NCI-H460 (cell line): ENCODE data around the gene SLC25A45. TPM values are rescaled to one million over a fixed set of nuclear protein-coding genes. Genes with fewer than 3 reads are reported as not detected.

Source experiments
- DNase-seq: peaks from one replicate; pipeline ENCODE4 v3.0.0-alpha.2; 2016; ENCODE audit warnings: low read depth; ENCODE audit errors: extremely low read depth
- total RNA-seq: library from RNA; depleted of rRNA; stranded (reverse); fragments of >200 nt; shearing (Covaris generic); gene quantifications from 2 replicates; pipeline ENCODE4 v1.2.3, GENCODE V29; 2014; rRNA removed

The SLC25A45 gene
- total RNA-seq, 1 experiment from 2014 or later = 2.0 TPM

DNA sequence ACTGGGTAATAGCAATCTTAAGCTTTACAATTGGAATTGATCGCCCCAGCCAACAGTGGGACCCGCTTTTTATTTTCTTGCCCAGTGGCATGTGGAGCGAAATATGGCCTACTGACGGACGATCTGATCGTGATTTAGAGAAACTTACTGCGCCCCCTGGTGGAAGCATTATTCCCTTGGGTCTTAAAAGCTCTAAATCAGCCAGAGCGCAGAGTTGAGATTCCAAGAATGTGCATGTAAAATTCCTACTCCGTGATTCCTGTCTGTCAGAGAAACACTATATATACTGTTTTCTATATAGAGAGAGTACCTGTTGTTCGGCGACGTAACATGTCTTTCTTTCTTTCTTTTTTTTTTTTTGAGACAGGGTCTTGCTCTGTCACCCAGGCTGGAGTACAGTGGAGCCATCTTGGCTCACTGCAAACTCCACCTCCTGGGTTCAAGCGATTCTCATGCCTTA is 52.5 kb downstream of the SLC25A45 start:
- peak; percentile 86 for DNase-seq

DNA sequence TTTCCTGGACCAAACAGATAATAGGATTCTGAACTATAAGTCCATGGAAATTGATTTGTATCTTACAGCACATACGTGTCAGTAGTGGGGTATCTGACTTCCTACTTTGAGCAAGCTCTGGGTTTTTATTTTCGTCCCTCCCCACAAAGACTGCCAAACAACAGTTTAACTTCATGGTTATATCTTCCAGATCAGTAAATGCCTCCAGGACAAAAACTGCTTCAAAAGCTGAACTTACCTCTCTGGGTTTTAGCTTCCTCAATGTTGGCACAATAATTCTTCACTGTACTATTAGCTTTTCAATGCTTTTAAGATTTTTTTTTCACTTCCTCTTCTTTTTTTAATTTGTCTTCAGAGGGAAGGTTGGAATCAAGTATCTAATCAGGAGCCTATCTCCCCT is 53.0 kb downstream of the SLC25A45 start:
- DNase-seq = no peak

DNA sequence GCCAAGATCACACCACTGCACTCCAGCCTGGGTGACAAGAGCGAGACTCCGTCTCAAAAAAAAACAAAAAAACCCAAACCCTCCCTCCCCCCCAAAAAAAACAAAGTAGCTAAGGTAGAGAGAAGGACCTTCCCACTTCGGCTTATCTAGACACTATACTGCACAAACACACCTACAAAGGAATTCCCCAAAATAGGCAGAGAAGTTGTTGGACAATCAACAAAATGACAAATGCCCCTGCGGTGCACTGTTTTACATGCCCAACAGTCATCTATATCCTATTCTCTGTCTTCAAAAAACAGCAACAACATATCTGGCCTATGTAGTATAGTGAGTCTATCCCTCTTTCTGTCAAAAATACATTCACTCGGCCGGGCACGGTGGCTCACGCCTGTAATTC is 55.4 kb downstream of the SLC25A45 start:
- DNase-seq = no peak

DNA sequence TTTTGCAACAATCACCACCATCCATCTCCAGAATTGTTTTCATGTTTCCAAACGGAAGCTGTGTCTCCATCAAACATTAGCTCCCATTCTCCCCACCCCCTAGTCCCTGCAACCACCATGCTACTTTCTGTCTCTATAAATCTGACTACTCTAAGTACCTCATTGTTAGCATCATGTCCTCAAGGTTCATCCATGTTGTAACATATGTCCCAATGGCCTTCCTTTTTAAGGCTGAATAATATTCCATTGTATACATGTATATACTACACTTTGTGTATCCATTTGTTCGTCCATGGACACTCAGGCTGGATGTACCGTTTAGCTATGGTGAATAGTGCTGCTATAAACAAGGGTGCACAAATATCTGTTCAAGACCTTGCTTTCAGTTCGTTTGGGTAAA is 57.0 kb downstream of the SLC25A45 start:
- no peak for DNase-seq

Other genes starting within 250 kb of the SLC25A45 start
- gene SYVN1, start 248.1 kb downstream of the SLC25A45 start, total RNA-seq = 12.9 and 15.7 TPM in 2 replicates
- gene SPDYC, start 212.4 kb downstream of the SLC25A45 start, total RNA-seq = not detected in 2 replicates
- 42.2 and 46.7 TPM in 2 replicates for gene CAPN1, start 200.7 kb downstream of the SLC25A45 start, total RNA-seq
- 3.4 and 7.0 TPM in 2 replicates for gene POLA2, start 120.7 kb downstream of the SLC25A45 start, total RNA-seq
- gene CDC42EP2, start 67.8 kb downstream of the SLC25A45 start, total RNA-seq = 15.1 and 18.2 TPM in 2 replicates
- 26.6 and 28.0 TPM in 2 replicates for gene DPF2, start 48.8 kb downstream of the SLC25A45 start, total RNA-seq
- gene TIGD3, start 27.9 kb downstream of the SLC25A45 start, total RNA-seq = 0.25 and 0.26 TPM in 2 replicates
- 14.4 and 15.1 TPM in 2 replicates for gene FRMD8, start 4.0 kb upstream of the SLC25A45 start, total RNA-seq
- 50.1 and 58.2 TPM in 2 replicates for gene NEAT1, start 40.2 kb upstream of the SLC25A45 start, total RNA-seq
- gene MALAT1, start 116.4 kb upstream of the SLC25A45 start, total RNA-seq = 1,855 and 2,221 TPM in 2 replicates
- 45.0 and 47.3 TPM in 2 replicates for gene SCYL1, start 142.4 kb upstream of the SLC25A45 start, total RNA-seq
- gene LTBP3, start 175.7 kb upstream of the SLC25A45 start, total RNA-seq = 13.9 and 23.9 TPM in 2 replicates
- gene ZNRD2, start 187.8 kb upstream of the SLC25A45 start, total RNA-seq = 14.9 and 20.6 TPM in 2 replicates
- 6.6 and 11.5 TPM in 2 replicates for gene FAM89B, start 189.9 kb upstream of the SLC25A45 start, total RNA-seq
- gene EHBP1L1, start 193.4 kb upstream of the SLC25A45 start, total RNA-seq = 12.8 and 15.3 TPM in 2 replicates
- not detected in 2 replicates for gene KCNK7, start 213.2 kb upstream of the SLC25A45 start, total RNA-seq
- gene MAP3K11, start 231.6 kb upstream of the SLC25A45 start, total RNA-seq = 15.9 and 19.2 TPM in 2 replicates
- 12.3 and 13.8 TPM in 2 replicates for gene PCNX3, start 233.1 kb upstream of the SLC25A45 start, total RNA-seq